GM06990 (cell line): ENCODE measurements around the gene HRK.
"Not testable (repeated sequence)": the region's sequence is repeated elsewhere in the genome, so short reads cannot be mapped to it uniquely, and the experiment has no call there.

ENCODE experiments used
- DNase-seq: peaks from one replicate; pipeline ENCODE4 v3.0.0-alpha.2; 2011; ENCODE audit not compliant: insufficient read length; ENCODE audit errors: extremely low read depth
- H3K27me3 ChIP-seq: replicated peaks from 2 replicates; pipeline ENCODE4 v1.6.0; 2011; ENCODE audit warnings: low read length; ENCODE audit not compliant: control insufficient read depth, insufficient read depth
- H3K36me3 ChIP-seq: 2 replicates; pipeline ENCODE4 v1.5.1; 2011; ENCODE audit warnings: low read length; ENCODE audit not compliant: control insufficient read depth, insufficient read depth
- H3K4me3 ChIP-seq: replicated peaks from 2 replicates; pipeline ENCODE4 v1.5.1; 2011; ENCODE audit warnings: low read depth, mild to moderate bottlenecking, control low read depth, low read length
- CTCF ChIP-seq: IDR thresholded peaks from 2 replicates; pipeline ENCODE4 v1.5.1; 2011; ENCODE audit warnings: low read length, control low read depth, mild to moderate bottlenecking, inconsistent platforms; ENCODE audit not compliant: insufficient read depth, poor library complexity, severe bottlenecking

The HRK gene

DNA sequence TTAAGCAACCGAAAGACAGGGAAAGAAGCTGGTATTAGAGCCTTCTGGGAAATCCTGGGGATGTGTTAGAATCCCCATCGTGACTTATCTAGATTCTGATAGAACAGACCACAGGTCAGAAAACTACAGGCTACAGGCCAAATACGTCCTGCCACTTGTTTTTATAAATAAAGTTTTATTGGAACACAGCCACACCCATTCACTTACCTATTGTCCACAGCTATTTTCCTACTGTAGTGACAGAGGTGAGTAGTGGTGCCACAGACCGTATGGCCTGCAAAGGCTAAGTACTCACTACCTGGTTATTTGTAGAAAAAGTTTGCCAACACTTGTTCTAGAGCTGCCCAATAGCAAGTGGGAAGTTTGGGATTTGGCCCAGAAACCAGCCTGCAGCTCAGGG lies 53.8 kb downstream of the HRK start:
- H3K27me3 ChIP-seq: no peaks in the 10 kb centered on the region
- DNase-seq: no peak
- TF ChIP-seq CTCF: no peak
- H3K4me3 ChIP-seq: no peak overlapping the region
- peaks cover 1% of the 10 kb centered on the region; the same call in 1 of the 2 replicates for H3K36me3 ChIP-seq

GRCh38 chr12:116821291-116821690 lies 60.0 kb downstream of the HRK start:
- Histone ChIP-seq H3K36me3 (peaks cover 1% of the 10 kb centered on the region; the same call in 1 of the 2 replicates), H3K4me3 (no peak overlapping the region), H3K27me3 (no peaks in the 10 kb centered on the region)
- TF ChIP-seq CTCF: no peak
- no peak for DNase-seq

DNA sequence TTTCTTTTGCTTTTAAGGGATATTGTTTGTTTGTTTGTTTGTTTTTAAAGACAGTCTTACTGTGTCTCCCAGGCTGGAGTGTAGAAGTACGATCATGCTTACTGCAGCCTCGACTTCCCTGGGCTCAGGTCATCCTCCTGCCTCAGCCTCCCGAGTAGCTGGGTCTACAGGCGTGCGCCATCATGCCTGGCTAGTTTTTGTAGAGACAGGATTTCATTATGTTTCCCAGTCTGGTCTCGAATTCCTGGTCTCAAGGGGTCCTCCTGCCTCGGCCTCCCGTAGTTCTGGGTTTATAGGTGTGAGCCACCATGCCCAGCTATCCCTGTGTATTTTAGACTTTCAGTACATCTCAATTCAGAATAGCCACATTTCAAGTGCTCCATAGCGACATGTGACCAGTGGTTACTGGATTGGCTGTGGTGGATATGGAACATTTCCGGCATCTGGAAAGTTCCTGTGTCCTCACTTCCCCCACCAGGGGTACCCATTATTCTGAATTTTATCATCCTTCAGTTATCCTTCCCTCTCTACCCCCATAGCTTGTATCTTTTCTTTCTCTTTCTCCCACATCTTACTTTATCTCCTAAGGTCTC lies 61.1 kb downstream of the HRK start:
- H3K36me3 ChIP-seq: peaks cover 1% of the 10 kb centered on the region; the same call in 1 of the 2 replicates
- no peaks in the 10 kb centered on the region for H3K27me3 ChIP-seq
- H3K4me3 ChIP-seq: no peak overlapping the region
- no peak for TF ChIP-seq CTCF
- DNase-seq: no peak

DNA sequence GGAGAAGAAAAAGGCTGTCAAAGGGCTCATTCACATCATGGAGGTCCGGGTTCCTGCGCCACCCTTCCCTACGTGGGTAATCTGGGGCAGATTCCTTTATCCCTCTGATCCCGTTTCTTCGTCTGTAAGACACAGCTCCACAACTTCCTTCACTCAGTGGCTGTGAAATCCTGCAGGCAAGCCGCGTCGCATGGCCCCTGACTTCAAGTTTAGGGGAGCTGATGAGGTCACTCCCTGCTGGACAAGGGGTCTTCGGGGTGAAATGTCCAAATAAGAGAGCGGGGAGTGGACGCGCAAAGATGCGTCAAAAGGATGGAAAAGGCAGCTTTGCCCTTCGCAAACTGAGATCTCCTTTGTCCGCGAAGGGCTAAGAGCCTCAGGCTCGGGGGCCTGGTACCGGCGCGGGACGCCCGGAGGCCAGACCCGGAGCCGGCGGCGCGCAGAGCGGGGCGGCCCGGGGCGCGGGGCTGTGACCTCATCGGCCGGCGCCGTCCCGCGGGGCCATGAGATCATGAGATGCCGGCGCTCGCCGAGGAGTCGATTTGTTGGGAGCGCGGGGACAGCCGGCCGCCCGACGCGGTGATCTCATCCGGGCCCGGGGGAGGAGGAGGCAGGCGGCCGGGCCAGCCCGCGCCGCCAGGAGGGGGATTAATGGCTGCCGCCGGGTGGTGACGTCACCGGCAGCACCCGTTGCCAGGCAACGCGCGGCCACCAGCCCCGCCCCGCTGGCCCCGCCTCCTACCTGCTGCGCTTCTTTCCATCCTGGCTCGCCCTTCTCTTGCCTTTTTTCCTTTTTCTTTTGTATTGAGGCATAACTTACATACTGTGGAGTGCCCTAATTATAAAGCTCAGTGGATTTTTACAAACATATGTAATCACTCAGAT lies 62.1 kb downstream of the HRK start:
- TF ChIP-seq CTCF: no peak

GRCh38 chr12:116818341-116818856 lies 62.8 kb downstream of the HRK start:
- TF ChIP-seq CTCF: no peak
- Histone ChIP-seq H3K36me3 (no peaks in the 10 kb centered on the region), H3K27me3 (no peaks in the 10 kb centered on the region), H3K4me3 (peak overlapping the region; percentile 88)
- DNase-seq: no peak

More for the DNA sequence above, 62.1 kb downstream of the HRK start:
- Histone ChIP-seq H3K4me3 (peak overlapping the region; percentile 88), H3K36me3 (no peaks in the 10 kb centered on the region), H3K27me3 (no peaks in the 10 kb centered on the region)
- DNase-seq: peak; percentile 90

DNA sequence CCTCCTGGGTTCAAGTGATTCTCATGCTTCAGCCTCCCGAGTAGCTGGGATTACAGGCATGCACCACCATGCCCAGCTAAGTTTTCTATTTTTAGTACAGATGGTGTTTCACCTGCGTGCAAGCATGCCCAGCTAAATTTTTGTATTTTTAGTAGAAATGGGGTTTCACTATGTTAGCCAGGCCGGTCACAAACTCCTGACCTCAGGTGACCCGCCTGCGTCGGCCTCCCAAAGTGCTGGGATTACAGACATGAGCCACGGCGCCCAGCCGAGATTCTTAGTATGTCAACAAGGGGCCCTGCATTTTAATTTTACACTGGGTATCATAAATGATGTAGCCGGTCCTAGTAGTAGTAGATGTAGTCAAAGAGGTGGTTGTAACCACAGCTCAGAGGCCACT lies 66.5 kb downstream of the HRK start:
- not testable (repeated sequence) for H3K36me3 ChIP-seq, DNase-seq, H3K4me3 ChIP-seq, H3K27me3 ChIP-seq
